Measurements from ENCODE around the gene POFUT1.
A peak's percentile ranks its signal among the peaks of the same experiment; 100 is the strongest.
"Not testable (repeated sequence)": the region's sequence is repeated elsewhere in the genome, so short reads cannot be mapped to it uniquely, and the experiment has no call there.

POFUT1 gene

DNA sequence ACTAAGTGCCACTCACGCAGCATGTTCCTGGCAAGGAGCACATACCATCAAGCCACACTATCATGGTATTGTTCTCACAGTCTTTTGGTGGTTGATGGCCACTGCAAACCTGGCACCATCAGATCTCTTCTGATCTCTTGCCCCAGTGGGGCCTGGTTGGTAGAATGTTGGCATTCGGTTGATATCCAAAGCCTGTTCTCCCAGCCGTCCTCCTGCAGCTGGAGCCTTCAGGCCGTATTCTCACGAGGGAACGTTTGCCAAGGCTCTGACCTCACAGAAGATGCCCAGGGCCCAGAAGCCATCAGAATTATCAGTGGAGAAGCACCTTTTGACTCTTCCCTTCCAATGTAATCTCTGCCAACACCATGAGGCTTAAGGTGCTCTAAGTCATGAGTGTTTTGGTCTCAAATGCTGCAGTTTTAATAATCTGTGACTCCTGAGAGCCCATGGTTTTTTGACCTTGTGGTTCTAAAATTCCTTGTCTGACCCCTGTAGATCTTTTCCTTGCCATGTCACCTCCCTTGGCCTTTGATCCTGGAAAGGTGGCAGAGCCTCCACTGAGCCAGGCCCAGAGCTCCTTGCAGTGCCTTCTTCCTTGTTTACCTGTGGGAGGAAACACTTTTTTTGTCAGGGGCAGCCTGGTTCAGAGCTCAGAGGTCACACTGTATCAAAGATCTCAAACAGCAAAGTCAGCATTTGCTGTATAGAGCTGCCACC, 27.8 kb downstream of the POFUT1 start:
- DNase-seq (ENCODE audit: low read depth): no peak

DNA sequence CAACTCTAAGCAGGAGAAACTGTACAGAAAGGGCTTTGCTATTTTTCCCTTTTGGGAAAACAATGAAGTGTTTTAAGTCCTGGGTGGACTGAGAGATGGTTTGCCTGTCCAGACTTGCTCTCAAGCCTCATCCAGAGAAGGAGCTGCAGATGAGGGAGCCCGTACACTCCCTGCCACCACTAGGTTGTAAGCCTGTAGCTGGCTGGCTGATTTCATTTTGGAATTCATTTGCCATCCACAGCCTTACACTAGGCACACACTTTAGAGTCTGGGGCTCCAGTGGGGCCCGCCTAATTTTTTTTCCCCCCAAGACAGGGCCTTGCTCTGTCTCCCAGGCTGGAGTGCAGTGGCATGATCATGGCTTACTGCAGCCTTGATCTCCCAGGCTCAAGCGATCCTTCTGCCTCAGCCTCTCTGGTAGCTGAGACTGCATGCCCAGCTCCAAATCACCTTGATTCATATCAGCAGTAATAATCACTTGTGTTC, 28.4 kb downstream of the POFUT1 start:
- no peak for DNase-seq (ENCODE audit: low read depth)

DNA sequence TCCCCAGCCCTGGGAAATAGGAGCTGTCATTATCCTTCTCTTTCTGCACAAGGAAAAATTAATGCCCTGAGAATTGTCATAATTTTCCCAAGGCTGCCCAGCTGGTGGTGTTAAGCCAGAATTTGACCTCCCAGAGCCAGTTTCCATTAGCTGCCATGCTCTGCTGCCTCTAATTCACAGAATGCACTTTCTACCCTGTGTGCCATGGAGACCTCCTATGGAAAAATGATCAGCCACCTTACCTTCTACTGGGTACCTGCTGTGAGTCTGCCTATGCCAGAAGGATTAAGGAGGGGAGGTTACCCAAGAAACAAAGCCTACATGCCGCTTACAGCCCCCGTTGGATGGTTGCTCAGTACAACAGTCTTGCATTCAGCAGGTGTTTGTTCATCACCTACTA, 29.1 kb downstream of the POFUT1 start:
- DNase-seq (ENCODE audit: low read depth): no peak

DNA sequence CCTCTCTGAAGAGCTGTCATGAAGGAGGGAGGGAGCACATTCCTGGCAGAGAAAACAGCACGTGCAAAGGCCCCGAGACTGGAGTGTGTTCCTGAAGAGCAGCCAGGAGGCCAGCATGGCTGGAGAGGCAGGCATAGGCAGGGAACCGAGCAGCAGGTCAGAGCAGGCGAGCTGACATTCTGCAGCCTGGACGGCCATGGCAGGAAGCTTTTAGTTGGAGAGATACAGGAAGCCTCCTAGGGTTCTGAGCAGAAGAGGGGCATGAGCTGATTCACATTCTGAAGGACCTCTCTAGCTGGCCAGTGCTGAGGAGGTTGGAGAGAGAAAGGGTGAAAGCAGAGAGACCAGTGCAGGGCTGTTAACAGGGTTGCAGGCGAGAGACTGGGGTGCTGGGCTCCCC, 29.7 kb downstream of the POFUT1 start:
- no peak for DNase-seq (ENCODE audit: low read depth)

DNA sequence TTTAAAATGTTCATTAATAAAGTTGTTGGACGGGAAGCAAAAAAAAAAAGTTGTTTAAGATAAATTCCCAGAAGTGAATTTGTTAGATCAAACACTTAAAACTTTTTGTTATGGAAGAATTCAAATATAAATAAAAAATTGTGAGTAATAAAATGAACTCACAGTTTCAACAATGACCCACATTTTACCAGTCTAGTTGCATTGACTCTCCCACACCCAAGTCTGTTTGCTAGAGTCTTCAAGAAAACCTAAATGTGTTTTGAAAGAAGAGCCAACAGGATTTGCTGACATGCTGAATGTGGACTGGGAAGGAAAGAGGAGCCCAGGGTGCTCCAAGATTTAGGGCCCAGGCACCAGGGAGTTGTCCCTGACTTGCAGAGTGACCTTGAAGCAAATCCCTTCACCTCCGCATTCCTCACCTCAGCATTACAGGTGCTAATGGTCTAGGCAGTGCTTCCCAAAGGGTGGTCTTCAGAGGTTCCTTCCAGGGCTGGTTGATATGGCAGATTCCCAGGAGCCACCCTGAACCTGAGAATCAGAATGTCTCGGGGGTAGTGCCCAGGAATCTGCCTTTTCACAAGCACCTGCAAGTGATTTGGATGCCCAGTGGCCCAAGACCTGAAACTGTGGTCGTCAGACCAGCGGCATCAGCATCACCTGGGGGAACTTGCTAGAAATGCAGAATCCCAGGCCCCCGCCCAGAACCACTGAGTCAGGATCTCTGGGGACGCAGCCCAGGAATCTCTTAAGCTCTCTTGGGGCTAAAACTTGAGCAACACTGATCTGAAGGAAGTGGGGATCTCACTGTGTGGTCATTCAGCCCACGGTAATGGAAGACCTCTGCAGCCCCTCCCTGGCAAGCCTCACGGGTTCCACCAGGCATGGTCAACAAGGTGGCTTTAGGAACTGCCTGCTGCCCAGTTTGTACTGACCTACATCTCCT, 31.1 kb downstream of the POFUT1 start:
- DNase-seq (ENCODE audit: low read depth): no peak

DNA sequence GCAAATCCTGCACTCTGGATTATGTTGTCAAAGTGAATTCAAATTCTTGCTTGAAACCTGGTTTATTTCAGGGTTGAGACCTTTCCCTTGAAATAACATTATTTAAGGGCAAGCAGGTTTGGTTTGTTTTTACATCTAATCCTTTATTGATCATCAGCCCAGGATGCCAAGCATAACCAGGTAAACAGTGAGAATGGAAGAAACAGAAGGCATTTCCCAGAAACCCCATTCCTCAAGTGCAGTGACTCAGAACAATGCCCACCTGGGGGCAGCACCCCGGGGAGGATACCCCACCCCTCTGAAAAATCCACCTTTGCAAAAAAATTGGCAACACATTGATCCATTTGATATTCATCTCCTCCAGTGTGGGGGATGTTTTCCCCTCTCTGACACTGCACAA, 32.5 kb downstream of the POFUT1 start:
- no peak for DNase-seq (ENCODE audit: low read depth)

DNA sequence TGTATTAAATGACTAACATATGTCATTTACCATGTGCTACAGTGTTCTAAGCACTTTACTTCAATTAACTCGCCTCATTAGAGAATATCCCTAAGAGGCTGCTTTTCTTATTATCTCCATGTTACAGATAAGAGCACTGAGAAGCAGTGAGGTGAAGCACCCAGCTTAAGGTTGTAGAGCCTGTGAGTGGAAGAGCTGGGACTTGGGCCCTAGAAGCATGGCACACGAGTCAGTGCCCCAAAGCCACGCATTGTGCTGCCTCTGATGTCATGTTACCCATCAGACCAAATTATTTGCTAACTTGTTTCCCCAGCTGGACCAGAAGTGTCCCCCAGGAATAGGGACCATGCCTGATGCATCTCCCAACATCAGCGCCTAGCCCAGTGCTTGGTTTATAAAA, 34.1 kb downstream of the POFUT1 start:
- no peak for DNase-seq (ENCODE audit: low read depth)

DNA sequence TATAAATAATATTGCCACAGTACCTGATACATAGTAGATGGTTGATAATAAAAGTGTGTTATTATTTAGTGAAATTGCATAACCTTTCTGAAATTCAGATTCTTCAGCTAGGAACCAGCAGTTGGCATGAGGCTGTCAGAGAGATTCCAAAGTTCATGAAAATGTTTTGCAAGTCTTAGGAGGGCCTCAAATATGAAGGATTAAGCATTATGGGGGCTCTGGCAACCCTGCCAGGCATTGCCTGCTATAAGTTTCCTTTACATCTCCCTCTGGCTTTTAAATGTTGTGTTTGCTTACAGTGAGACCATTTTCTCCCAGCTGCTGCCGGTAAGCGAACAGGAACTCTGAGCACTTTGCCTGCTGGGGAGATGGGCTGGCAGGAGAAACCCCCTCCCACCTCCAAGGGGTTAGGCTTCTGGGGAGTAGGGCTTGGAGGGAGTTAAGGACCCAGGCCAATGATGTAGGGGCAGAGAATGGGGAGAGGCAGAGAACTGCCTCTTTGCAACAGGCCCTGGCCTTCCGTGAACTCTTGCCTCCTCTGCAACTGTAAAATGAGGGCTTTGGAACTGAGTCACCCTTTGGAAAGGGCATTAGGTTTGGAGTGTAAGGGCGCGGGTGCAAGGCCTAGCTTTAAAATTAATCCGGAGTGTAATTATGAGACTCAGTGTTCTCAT, 36.6 kb downstream of the POFUT1 start:
- DNase-seq (ENCODE audit: low read depth): no peak

DNA sequence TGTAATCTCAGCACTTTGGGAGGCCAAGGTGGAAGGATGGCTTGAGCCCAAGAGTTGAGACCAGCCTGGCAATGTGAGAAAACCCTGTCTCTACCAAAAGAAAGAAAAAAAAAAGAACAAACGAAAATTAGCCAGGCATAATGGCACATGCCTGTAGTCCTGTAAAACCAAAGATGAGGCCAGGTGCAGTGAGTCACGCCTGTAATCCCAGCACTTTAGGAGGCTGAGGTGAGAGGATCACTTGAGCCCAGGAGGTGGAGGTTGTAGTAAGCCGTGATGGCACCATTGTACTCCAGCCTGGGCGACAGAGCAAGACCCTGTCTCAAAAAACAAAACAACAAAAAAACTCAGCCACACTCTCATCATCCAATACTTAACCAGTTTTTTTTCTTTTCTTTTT, 37.3 kb downstream of the POFUT1 start:
- no peak for DNase-seq (ENCODE audit: low read depth)

DNA sequence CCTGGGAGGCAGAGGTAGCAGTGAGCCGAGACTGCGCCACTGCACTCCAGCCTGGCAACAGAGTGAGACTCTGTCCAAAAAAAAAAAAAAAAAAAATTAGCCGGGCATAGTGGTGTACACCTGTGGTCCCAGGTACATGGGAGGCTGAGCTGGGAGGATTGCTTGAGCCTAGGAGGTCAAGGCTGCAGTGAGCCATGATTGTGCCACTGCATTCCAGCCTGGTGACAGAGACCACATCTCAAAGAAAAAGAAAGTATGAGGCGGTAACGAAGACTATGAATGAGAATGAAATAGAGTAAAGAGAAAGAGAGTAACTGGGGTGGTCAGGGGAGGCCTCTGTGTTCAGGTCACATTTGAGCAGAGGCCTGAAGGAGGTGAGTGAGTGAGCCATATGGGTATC, 38.5 kb downstream of the POFUT1 start:
- not testable (repeated sequence) for DNase-seq (ENCODE audit: low read depth)

DNA sequence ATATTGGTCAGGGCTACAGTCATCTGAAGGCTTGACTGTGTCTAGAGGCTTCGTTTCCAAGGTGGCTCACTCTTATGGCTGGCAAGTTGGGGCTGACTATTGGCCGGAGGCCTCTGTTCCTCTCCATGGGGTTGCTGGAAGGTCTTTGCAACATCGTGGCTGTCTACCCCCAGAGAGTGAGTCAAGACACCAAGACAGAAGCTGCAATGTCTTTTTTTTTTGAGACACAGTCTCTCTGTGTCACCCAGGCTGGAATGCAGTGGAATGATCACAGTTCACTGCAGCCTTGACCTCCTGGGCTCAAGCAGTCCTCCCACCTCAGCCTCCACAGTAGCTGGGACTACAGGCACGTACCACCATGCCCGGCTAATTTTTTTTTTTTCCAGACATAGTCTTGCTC, 40.4 kb downstream of the POFUT1 start:
- DNase-seq (ENCODE audit: low read depth): no peak

DNA sequence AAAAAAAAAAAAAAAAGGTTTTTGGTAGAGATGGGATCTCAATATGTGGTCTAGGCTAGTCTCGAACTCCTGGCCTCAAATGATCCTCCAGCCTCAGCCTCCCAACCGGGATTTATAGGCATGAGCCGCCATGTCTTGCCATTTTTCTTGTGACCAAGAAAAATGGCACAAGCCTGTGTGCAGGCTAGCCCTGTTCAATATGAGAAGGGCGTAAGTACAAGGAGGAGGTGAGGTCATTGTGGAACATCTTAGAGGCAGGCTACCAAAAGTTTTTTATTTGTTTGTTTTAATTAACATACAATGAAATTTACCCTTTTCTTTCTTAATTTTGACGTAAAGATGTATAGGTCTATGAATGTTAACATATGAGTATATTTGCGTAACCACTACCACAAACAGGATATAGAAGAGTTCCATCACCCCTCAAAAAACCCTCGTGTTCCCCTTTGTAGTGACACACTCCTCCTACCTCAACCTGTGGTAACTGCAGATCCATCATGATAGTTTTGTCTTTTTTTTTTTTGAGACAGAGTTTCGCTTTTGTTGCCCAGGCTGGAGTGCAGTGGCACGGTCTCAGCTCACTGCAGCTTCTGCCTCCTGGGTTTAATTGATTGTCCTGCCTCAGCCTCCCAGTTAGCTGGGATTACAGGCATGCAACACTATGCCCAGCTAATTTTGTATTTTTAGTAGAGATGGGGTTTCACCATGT, 41.5 kb downstream of the POFUT1 start:
- DNase-seq (ENCODE audit: low read depth): no peak

DNA sequence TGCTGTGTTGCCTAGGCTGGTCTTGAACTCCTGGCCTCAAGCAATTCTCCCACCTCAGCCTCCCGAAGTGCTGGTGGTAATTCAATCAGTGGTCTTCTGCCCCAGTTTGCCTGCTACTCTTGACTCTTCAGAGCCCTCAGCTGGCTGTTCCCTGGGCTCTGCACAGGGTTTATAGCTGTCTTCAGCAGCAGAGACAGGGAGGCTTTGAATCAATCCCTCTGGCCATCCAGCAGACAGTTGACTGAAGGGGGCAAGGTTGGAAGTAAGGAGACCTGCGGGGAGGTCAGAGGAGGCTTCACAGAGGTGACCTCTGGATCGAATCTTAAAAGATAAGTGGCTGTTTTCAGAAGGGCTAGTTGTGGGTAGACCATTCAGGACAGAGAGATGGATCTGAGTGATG, 43.8 kb downstream of the POFUT1 start:
- DNase-seq (ENCODE audit: low read depth): no peak

DNA sequence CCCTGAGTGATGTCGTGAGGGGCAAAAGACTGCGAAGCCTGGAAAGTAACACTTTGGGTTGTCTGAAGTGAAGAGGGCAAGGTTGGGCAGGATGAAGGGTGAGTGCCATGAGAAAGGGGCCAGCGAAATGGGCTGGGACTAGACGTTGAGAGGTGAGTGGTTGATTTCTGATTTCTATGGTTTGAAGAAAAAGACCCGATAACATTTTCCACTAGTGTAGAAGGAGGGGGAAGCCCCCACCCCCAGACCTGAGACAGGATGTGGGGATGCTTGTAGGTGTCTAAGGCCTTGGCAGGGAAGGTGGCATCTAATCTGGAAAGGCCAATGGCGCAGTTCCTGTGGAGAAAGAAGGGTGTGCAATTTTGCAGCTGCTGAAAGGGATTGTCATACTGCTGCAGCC, 44.5 kb downstream of the POFUT1 start:
- peak; percentile 78 for DNase-seq (ENCODE audit: low read depth)

DNA sequence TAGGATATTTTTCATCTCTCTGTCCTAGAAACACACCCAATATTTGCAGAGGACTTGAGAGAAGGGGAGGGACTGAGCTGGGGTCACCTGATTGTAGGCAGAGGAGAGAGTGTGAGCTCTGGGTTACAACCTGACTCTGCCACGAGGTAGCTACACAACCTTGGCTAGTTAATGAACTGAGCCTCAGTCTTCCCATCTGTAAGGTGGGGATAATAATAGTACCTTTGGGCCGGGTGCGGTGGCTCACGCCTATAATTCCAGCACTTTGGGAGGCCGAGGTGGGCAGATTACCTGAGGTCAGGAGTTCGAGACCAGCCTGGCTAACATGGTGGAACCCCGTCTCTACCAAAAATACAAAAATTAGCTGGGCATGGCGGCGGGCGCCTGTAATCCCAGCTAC, 53.3 kb downstream of the POFUT1 start:
- not testable (repeated sequence) for DNase-seq (ENCODE audit: low read depth)

DNA sequence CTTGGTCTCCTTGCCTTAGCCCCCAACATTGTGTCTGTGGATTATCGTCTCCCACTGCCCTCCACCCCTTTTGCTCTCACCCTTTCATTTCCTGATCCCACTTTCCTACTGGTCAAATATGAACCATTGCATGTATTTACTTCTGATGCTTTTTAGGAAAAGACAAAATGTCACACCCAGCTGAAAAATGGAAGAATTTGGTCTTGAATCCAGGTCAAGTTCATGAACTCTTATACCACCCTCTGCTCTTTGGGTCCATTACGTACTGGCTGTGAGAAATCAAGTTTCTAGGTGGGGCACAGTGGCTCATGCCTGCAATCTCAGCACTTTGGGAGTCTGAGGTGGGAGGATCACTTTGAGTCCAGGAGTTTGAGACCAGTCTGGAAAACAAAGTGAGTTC, 54.0 kb downstream of the POFUT1 start:
- no peak for DNase-seq (ENCODE audit: low read depth)

DNA sequence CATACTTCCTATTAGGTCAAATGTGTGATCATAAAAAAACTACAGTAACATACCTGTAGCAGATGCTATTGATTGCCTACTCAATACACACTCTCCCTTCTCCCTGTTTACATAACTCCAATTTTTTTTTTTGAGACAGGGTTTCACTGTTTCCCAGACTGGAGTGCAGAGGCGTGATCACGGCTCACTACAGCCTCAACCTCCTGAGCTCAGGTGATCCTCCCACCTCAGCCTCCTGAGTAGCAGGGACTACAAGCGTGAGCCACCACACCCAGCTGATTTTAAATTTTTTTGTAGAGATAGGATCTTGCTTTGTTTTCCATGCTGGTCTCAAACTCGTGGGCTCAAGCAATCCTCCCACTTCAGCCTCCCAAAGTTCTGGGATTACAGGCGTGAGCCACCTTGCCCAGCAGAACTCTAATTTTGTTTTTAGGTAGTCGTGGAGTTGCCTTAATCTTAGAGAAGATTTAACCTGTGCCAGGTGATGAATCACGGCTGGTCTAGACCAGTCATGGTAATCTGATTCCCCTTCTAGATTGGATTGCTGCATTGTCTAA, 55.8 kb downstream of the POFUT1 start:
- DNase-seq (ENCODE audit: low read depth): no peak

DNA sequence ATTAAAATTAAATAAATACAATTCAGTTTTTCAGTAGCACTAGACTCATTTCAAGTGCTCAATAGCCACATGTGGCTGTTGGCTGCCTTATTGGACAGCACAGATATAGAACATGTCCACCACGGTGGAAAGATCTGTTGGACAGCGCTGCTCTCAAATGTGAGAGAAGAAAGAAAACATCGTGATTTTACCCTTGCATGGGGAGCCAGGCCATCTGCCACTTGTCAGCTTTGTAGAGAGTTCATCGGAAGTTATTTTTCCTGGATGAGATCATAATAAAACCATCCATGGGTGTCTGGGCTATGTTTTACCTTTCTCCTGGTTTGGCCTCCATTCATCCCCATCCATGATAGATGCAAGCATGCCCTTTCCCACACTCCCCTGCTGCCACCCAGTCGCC, 63.9 kb downstream of the POFUT1 start:
- DNase-seq (ENCODE audit: low read depth): no peak

DNA sequence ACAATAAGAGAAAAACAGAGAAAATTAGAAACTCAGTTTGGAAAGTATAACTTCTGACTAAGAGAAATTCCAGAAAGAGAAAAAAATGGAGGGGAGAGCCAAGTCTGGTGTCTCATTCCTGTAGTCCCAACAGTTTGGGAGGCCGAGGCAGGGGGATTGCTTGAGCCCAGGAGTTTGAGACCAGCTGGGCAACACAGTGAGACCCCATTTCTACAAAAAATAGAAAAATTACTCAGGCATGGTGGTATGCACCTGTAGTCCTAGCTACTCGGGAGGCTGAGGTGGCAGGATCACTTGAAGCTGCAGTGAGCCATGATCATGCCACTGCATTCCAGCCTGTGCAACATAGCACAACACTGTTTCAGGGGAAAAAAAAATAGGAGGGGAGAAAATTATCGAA, 66.7 kb downstream of the POFUT1 start:
- DNase-seq (ENCODE audit: low read depth): no peak

DNA sequence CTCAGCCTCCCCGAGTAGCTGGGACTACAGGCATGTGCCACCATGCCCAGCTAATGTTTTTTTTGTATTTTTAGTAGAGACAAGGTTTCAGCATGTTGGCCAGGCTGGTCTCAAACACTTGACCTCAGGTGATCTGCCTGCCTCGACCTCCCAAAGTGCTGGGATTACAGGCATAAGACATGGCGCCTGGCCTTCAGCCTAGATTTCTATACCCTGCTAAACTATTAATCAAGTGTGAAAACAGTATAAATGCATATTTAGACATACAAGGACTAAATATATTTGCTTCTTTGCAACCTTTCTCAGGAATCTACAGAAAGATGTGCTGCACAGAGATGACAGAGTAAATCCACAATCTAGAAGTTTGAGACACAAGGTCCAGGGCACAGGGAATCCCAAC, 67.5 kb downstream of the POFUT1 start:
- not testable (repeated sequence) for DNase-seq (ENCODE audit: low read depth)

DNA sequence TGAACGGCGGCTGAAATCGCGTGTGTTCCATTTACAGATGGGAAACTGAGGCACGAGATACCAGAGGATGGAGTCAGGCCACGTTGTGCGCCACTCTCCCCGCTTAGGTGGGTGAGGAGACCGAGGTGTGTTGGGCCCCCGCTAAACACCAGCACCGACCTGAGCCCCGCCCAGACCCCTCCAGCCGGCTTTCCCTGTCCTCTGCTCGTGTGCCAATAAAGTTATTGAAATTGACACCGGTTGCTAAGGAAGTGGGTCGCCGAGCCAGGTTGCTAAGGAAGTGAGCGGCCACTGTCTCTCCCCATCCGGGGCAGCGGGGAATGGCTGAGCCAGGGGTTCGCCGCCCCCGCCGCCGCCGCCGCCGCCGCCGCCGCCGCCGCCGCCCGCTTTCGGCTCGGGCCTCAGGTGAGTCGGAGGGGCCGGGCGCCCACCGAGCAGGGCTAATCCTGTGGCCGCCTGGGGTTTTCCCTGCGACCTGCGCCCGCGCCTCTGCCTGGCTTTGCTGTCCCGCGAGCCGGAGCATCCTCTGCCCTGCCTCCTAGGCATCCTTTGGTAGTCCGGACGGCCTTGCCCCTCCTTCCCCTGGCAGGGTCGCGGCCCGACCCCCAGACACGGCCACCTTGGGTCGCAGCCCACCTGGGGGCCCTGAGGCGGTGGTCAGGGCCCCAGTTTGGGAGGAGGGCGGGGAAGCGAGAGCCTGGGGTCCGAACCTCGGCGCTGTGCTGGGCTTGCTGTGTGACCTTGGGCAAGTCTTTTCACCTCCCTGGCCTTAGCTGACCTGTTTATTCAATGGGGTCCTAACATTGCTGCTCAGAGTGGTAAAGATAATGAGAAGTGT, 69.9 kb downstream of the POFUT1 start, which contains the start of gene KIF3B:
Gene KIF3B, plus strand, starts transcription at position 291 of the 838 bp plus-strand sequence. CDS start 32,127 bp downstream, outside the sequence.
- DNase-seq (ENCODE audit: low read depth): peak; percentile 86
